Left cardiac atrium (tissue), 4 donors: Measurements from ENCODE around the gene MYH3. TPM values are rescaled to one million over a fixed set of nuclear protein-coding genes. Genes with fewer than 3 reads are reported as not detected.
A peak's percentile ranks its signal among the peaks of the same experiment; 100 is the strongest.

Experiments used
- ATAC-seq, 2 donors: fragments of 200-7000 bp; cut with Tn5 transposase; one replicate each; pipeline ENCODE4 v1.9.1; 2020; ENCODE audit warnings: mild to moderate bottlenecking in 2 of 2, moderate library complexity in 2 of 2
- DNase-seq: peaks from one replicate; pipeline ENCODE4 v3.0.0-alpha.2; 2020
- intact Hi-C, 2 donors: fragments of 100-400 bp; cut with DNase I; formaldehyde crosslinking; loops; one replicate each; pipeline versions ENCODE4 v1.14.1 to v1.15.1; 2022 to 2023
- total RNA-seq, 2 donors: library from RNA; stranded (reverse); fragmentation: NEBNext Ultra II Directional; extraction: Animal tissue kit (Norgen Biotek cat#: 25700); gene quantifications; one replicate each; pipeline ENCODE4 v1.2.1, GENCODE V29; 2021
- donor health status: DM: no; HTN: yes; CAD: no.
- donor health status: DM: no; HTN: yes; CAD: no; lungs with severe emphysema.
- donor health status: DM: yes; HTN: yes; CAD: no.
- donor health status: Dilated cardiomyopathy.

MYH3 gene
- total RNA-seq, 2 donors from 2014 or later, result 0.53 to 1.9 TPM

- DNase-seq (no peak), ATAC-seq (no peak)
Measured at GRCh38 chr17:10652984-10653659, 4.0 kb downstream of the MYH3 start.

GRCh38 chr17:10651927-10652326, 5.2 kb downstream of the MYH3 start:
- ATAC-seq, result no peak
- intact Hi-C loops, result no loop called here
- DNase-seq, result no peak

More at GRCh38 chr17:10652984-10653659, 4.0 kb downstream of the MYH3 start:
- intact Hi-C loops, result no loop called here

- no peak for ATAC-seq
- no peak for DNase-seq
- intact Hi-C loops, result loop anchor here in 1 of 2 donors (10.0 kb wide), 1 partner anchor 195 kb away; no protein-coding TSS in a partner anchor
Measured at GRCh38 chr17:10649602-10650001, 7.5 kb downstream of the MYH3 start.

- intact Hi-C loops, result loop anchor here in 1 of 2 donors (10.0 kb wide), 1 partner anchor 196 kb away; no protein-coding TSS in a partner anchor
- no peak for DNase-seq
- ATAC-seq, result no peak
Measured at GRCh38 chr17:10648956-10649355, 8.2 kb downstream of the MYH3 start.

GRCh38 chr17:10648381-10648780, 8.7 kb downstream of the MYH3 start:
- ATAC-seq, result no peak
- intact Hi-C loops, result loop anchor here in 1 of 2 donors (10.0 kb wide), 1 partner anchor 196 kb away; no protein-coding TSS in a partner anchor
- DNase-seq, result no peak

GRCh38 chr17:10646392-10646990, 10.6 kb downstream of the MYH3 start:
- peak; percentile 65 for DNase-seq
- intact Hi-C loops, result loop anchor here (1.0 to 10.0 kb wide), 2 partner anchors 198 to 199 kb away; no protein-coding TSS in a partner anchor
- peak; percentile 65 to 72 for ATAC-seq

- no peak for ATAC-seq
Measured at GRCh38 chr17:10640475-10640874, 16.6 kb downstream of the MYH3 start.

GRCh38 chr17:10638151-10638550, 19.0 kb downstream of the MYH3 start:
- intact Hi-C loops, result no loop called here
- DNase-seq, result no peak

More at GRCh38 chr17:10640475-10640874, 16.6 kb downstream of the MYH3 start:
- DNase-seq, result no peak
- intact Hi-C loops, result loop anchor here in 1 of 2 donors (10.0 kb wide), 1 partner anchor 204 kb away; no protein-coding TSS in a partner anchor

GRCh38 chr17:10635290-10635689, 21.8 kb downstream of the MYH3 start:
- ATAC-seq, result no peak
- no peak for DNase-seq
- intact Hi-C loops, result no loop called here

More at GRCh38 chr17:10638151-10638550, 19.0 kb downstream of the MYH3 start:
- no peak for ATAC-seq

GRCh38 chr17:10633738-10634379, 23.2 kb downstream of the MYH3 start:
- intact Hi-C loops, result no loop called here
- ATAC-seq, result no peak
- DNase-seq, result no peak

GRCh38 chr17:10631701-10632100, 25.4 kb downstream of the MYH3 start:
- DNase-seq, result no peak
- intact Hi-C loops, result no loop called here
- no peak for ATAC-seq

GRCh38 chr17:10631048-10631700, 25.9 kb downstream of the MYH3 start:
- DNase-seq, result no peak
- intact Hi-C loops, result no loop called here
- no peak for ATAC-seq

GRCh38 chr17:10629706-10630105, 27.4 kb downstream of the MYH3 start:
- ATAC-seq, result no peak
- intact Hi-C loops, result no loop called here
- DNase-seq, result no peak

GRCh38 chr17:10628756-10629155, 28.4 kb downstream of the MYH3 start:
- no peak for DNase-seq
- intact Hi-C loops, result no loop called here
- no peak for ATAC-seq

- ATAC-seq, result no peak
- no peak for DNase-seq
- intact Hi-C loops, result no loop called here
Measured at GRCh38 chr17:10626390-10626789, 30.7 kb downstream of the MYH3 start.

GRCh38 chr17:10624969-10625368, 32.1 kb downstream of the MYH3 start:
- intact Hi-C loops, result no loop called here
- ATAC-seq, result no peak

GRCh38 chr17:10623737-10624338, 33.3 kb downstream of the MYH3 start:
- intact Hi-C loops, result no loop called here
- no peak for ATAC-seq

More at GRCh38 chr17:10624969-10625368, 32.1 kb downstream of the MYH3 start:
- DNase-seq, result no peak

GRCh38 chr17:10622617-10623485, 34.3 kb downstream of the MYH3 start:
- DNase-seq (no peak), ATAC-seq (no peak)
- intact Hi-C loops, result no loop called here

More at GRCh38 chr17:10623737-10624338, 33.3 kb downstream of the MYH3 start:
- DNase-seq, result no peak
